HepG2 (cell line): ENCODE results near the gene FAM118B. TPM values are rescaled to one million over a fixed set of nuclear protein-coding genes. Genes with fewer than 3 reads are reported as not detected.
A peak's percentile ranks its signal among the peaks of the same experiment; 100 is the strongest.

ENCODE experiments used
- ATAC-seq: fragments of 200-7000 bp; cut with Tn5 transposase; 3 replicates; pipeline ENCODE4 v1.9.1; 2020; ENCODE audit warnings: mild to moderate bottlenecking, moderate library complexity
- BruUV-seq: library from RNA; stranded (reverse); fragments of 400-500 nt; replicated peaks from 2 replicates; lab custom pipeline; 2021; lab: Mats Ljungman, UMichigan
- CTCF ChIA-PET: fragments of 300-600 bp; formaldehyde crosslinking; extraction: SDS; loops from one replicate; lab custom pipeline; 2021; ENCODE audit warnings: low total read pairs, inconsistent platforms, low intra/inter-chr PET ratio; lab: Yijun Ruan, JAX
- POLR2A ChIA-PET: fragments of 350-600 bp; sonication (Branson Sonifier 250); formaldehyde crosslinking; loops from one replicate; lab custom pipeline; 2020; ENCODE audit warnings: antibody characterized with exemption, inconsistent platforms; lab: Yijun Ruan, JAX
- DNase-seq: peaks from one replicate; pipeline ENCODE4 v3.0.0-alpha.2; 2015; ENCODE audit warnings: low spot score
- FAIRE-seq: peaks from 3 replicates; lab custom pipeline; 2011; peaks lifted over from hg19 to GRCh38; lab: Jason Lieb, UNC
- H2AFZ ChIP-seq: one replicate; pipeline ENCODE4 v1.6.1; 2011; ENCODE audit warnings: low read length, inconsistent platforms
- H3K27ac ChIP-seq: fragments of 300-600 bp; 3 replicates; pipeline ENCODE4 v1.8.0; 2011; ENCODE audit warnings: mixed run types, mild to moderate bottlenecking, mixed read lengths, low read length, inconsistent platforms; ENCODE audit not compliant: insufficient read depth; ENCODE audit errors: extremely low read length
- H3K27me3 ChIP-seq, 2 experiments: fragments of 200-600 bp in 1 of 2; 2 replicates in 1 of 2; 3 replicates in 1 of 2; pipeline versions ENCODE4 v1.6.0 to v1.8.0; 2011; ENCODE audit warnings: low read length in 2 of 2, mild to moderate bottlenecking in 2 of 2, moderate library complexity in 2 of 2, inconsistent platforms in 1 of 2; ENCODE audit not compliant: insufficient read depth in 2 of 2, control insufficient read depth in 1 of 2
- H3K36me3 ChIP-seq, 2 experiments: fragments of 200-600 bp in 1 of 2; replicated peaks in 1 of 2; 2 replicates in 1 of 2; 3 replicates in 1 of 2; pipeline versions ENCODE4 v1.5.1 to v1.8.0; 2011; ENCODE audit warnings: low read length in 2 of 2, inconsistent platforms in 1 of 2; ENCODE audit not compliant: insufficient read depth in 2 of 2, control insufficient read depth in 1 of 2
- H3K4me1 ChIP-seq: 2 replicates; pipeline ENCODE4 v1.5.1; 2012; ENCODE audit warnings: low read length, inconsistent platforms; ENCODE audit not compliant: insufficient read depth
- H3K4me2 ChIP-seq: 2 replicates; pipeline ENCODE4 v1.6.0; 2011; ENCODE audit warnings: low read depth, low read length, inconsistent platforms
- H3K4me3 ChIP-seq, 3 experiments: fragments of 200-600 bp in 1 of 3; sonication (generic), shearing (Covaris generic) in 1 of 3; replicated peaks in 1 of 3; 2 replicates each; pipeline ENCODE4 v1.5.1; 2011 to 2016; ENCODE audit warnings: low read length in 3 of 3, inconsistent platforms in 2 of 3, low read depth in 2 of 3, mild to moderate bottlenecking in 2 of 3, control low read depth in 1 of 3, mixed read lengths in 1 of 3; ENCODE audit not compliant: insufficient read depth in 1 of 3
- H3K79me2 ChIP-seq: one replicate; pipeline ENCODE4 v1.6.1; 2011; ENCODE audit warnings: low read length, inconsistent platforms; ENCODE audit not compliant: insufficient read depth
- H3K9ac ChIP-seq: 2 replicates; pipeline ENCODE4 v1.6.0; 2011; ENCODE audit warnings: mild to moderate bottlenecking, low read depth, low read length, inconsistent platforms; ENCODE audit not compliant: insufficient read depth
- H3K9me3 ChIP-seq: 2 replicates; pipeline ENCODE4 v1.5.1; 2012; ENCODE audit warnings: mild to moderate bottlenecking, low read length
- H4K20me1 ChIP-seq: 2 replicates; pipeline ENCODE4 v1.6.0; 2011; ENCODE audit warnings: inconsistent platforms, mild to moderate bottlenecking, low read length, moderate library complexity; ENCODE audit not compliant: insufficient read depth
- GTF2F1 ChIP-seq: fragments of 150-350 bp; IDR thresholded peaks from 2 replicates; pipeline ENCODE4 v1.6.1; 2014; ENCODE audit warnings: low read length
- IRF9 ChIP-seq: sonication (generic); formaldehyde crosslinking; IDR thresholded peaks from 2 replicates; pipeline ENCODE4 v1.8.0; 2022; ENCODE audit warnings: missing genetic modification reagents, mild to moderate bottlenecking, borderline replicate concordance
- KDM5A ChIP-seq: fragments of 200-600 bp; sonication (generic); IDR thresholded peaks from 2 replicates; pipeline ENCODE4 v1.7.0; 2018; ENCODE audit warnings: antibody characterized with exemption, mild to moderate bottlenecking, low read length, borderline replicate concordance
- KDM5B ChIP-seq: sonication (generic); formaldehyde crosslinking; IDR thresholded peaks from 2 replicates; pipeline ENCODE4 v1.4.0; 2020; ENCODE audit warnings: missing genetic modification reagents, mild to moderate bottlenecking, borderline replicate concordance
- MYPOP ChIP-seq: sonication (generic); formaldehyde crosslinking; IDR thresholded peaks from 2 replicates; pipeline ENCODE4 v1.8.1; 2023; ENCODE audit warnings: mild to moderate bottlenecking, moderate library complexity, missing genetic modification reagents
- POLR2A ChIP-seq, 2 experiments: IDR thresholded peaks; 2 replicates each; pipeline ENCODE4 v1.6.1; 2011; ENCODE audit warnings: low read depth in 2 of 2, low read length in 2 of 2, mild to moderate bottlenecking in 1 of 2, moderate library complexity in 1 of 2; ENCODE audit not compliant: insufficient read depth in 1 of 2
- ZFP36L1 ChIP-seq: sonication (generic); formaldehyde crosslinking; IDR thresholded peaks from 2 replicates; pipeline ENCODE4 v1.8.0; 2022; ENCODE audit warnings: mild to moderate bottlenecking, missing genetic modification reagents, moderate library complexity
- ZNF281 ChIP-seq: sonication (generic); formaldehyde crosslinking; IDR thresholded peaks from 2 replicates; pipeline ENCODE4 v1.4.0; 2020; ENCODE audit warnings: missing genetic modification reagents, borderline replicate concordance
- ZNF549 ChIP-seq: sonication (generic); formaldehyde crosslinking; IDR thresholded peaks from 2 replicates; pipeline ENCODE4 v1.5.0; 2020; ENCODE audit warnings: missing genetic modification reagents
- ZNF614 ChIP-seq: IDR thresholded peaks from 2 replicates; pipeline ENCODE4 v1.6.1; 2018; ENCODE audit warnings: missing biosample characterization, missing genetic modification reagents, inconsistent platforms, borderline replicate concordance
- ZNF747 ChIP-seq: sonication (generic); formaldehyde crosslinking; IDR thresholded peaks from 2 replicates; pipeline ENCODE4 v1.8.1; 2023; ENCODE audit warnings: missing genetic modification reagents, mild to moderate bottlenecking, borderline replicate concordance
- WGBS: methylation state at CpG from one replicate; pipeline ENCODE4 v1.1.6; 2017; ENCODE audit warnings: low lambda C conversion rate; 5-methylcytosine and 5-hydroxymethylcytosine counted together
- in situ Hi-C: cut with HindIII; loops from 2 replicates; pipeline ENCODE4 v1.10.0; 2017; ENCODE audit warnings: low pct_unique_long_range_greater_than_20kb; ENCODE audit not compliant: extremely low pct_ligation_motif_present
- intact Hi-C: fragments of 100-400 bp; cut with micrococcal nuclease; formaldehyde crosslinking; loops from one replicate; pipeline ENCODE4 v1.10.0; 2022; ENCODE audit not compliant: unreplicated experiment
- polyA plus RNA-seq, 8 experiments: library from polyadenylated mRNA; depleted of rRNA in 3 of 8; stranded (reverse) in 7 of 8; unstranded in 1 of 8; fragments of >200 nt; fragmentation: Illumina TruSeq in 4 of 8; extraction: Trizol in 4 of 8; gene quantifications; 2 replicates each; pipeline versions ENCODE4 v1.2.1 to v1.2.3, GENCODE V29; 2011 to 2016; ENCODE audit warnings: low read depth in 4 of 8, missing spikeins in 1 of 8, mixed read lengths in 1 of 8; ENCODE audit not compliant: insufficient read depth in 1 of 8
- total RNA-seq, 5 experiments: library from RNA; depleted of rRNA; stranded (reverse); fragments of >200 nt; fragmentation: Illumina TruSeq; extraction: Trizol; gene quantifications; 2 replicates each; pipeline ENCODE4 v1.2.3, GENCODE V29; 2016; ENCODE audit warnings: low read depth in 1 of 5
- TF ChIP-seq, protein P1 (sequence below): sonication (generic); formaldehyde crosslinking; IDR thresholded peaks from 2 replicates; pipeline ENCODE4 v1.4.0; 2020; ENCODE audit warnings: low read depth, missing genetic modification reagents

Gene FAM118B
- total and polyA plus RNA-seq, 2 of the 13 experiments (the other 11 are each of a cell fraction or from before 2014, with no cell fraction given): 10.2 to 25.7 TPM

DNA sequence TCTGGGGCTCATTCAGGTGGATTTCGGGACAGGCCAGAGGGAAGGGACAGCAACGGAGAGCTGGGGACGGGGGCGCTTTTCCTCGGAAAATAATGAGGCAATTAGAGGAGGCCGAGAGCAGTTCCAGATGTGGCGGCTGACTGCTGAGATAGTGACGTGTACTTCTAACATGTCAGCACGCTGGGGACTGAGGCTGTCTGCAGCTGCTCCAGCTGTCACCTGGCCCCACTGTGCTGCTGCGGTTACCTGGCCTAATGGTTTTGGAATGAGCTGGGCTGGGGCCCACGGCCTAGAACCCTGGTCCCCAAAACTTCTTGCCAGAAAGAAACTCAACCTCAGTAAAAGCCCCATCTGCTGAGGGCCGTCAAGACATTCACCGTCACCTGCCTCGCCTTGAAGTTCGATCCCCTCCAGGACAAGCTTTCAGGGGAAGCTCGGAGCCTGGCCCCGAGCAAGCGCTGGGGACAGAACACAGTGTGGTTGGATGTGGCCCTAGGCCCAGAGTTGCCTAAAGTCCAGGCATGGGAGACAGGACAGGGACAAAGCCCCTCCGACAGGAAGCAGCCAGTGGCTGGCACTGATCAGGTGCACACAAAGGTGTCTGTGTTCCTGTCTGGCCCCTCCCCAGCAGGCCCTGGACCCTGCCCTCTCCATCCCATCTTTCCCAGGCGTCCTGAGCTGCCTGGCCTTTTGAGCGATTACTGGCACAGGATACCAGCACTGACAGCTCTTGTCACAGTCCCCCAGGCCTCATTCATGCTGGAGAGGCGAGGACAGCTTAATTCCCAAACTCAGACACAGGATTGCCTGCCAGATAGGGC is 22.3 kb upstream of the FAM118B start (continued):
- peak; percentile 20; the same call in 1 of the 2 replicates for TF ChIP-seq MYPOP (CRISPR knock-in tag)
- peak; percentile 66 to 71; a peak in 3 of 4 replicates for TF ChIP-seq POLR2A (IDR thresholded peaks at IDR 0.05; ENCODE audit: insufficient read depth in 1 of 2, low read depth in 2 of 2, low read length in 2 of 2)
- TF ChIP-seq ZNF747 (CRISPR knock-in tag): peak; percentile 68; the same call in 1 of the 2 replicates
- no peak for TF ChIP-seq ZNF549
- TF ChIP-seq, protein P1, sequence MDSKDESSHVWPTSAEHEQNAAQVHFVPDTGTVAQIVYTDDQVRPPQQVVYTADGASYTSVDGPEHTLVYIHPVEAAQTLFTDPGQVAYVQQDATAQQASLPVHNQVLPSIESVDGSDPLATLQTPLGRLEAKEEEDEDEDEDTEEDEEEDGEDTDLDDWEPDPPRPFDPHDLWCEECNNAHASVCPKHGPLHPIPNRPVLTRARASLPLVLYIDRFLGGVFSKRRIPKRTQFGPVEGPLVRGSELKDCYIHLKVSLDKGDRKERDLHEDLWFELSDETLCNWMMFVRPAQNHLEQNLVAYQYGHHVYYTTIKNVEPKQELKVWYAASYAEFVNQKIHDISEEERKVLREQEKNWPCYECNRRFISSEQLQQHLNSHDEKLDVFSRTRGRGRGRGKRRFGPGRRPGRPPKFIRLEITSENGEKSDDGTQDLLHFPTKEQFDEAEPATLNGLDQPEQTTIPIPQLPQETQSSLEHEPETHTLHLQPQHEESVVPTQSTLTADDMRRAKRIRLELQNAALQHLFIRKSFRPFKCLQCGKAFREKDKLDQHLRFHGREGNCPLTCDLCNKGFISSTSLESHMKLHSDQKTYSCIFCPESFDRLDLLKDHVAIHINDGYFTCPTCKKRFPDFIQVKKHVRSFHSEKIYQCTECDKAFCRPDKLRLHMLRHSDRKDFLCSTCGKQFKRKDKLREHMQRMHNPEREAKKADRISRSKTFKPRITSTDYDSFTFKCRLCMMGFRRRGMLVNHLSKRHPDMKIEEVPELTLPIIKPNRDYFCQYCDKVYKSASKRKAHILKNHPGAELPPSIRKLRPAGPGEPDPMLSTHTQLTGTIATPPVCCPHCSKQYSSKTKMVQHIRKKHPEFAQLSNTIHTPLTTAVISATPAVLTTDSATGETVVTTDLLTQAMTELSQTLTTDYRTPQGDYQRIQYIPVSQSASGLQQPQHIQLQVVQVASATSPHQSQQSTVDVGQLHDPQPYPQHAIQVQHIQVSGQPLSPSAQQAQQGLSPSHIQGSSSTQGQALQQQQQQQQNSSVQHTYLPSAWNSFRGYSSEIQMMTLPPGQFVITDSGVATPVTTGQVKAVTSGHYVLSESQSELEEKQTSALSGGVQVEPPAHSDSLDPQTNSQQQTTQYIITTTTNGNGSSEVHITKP (CRISPR knock-in tag): peak; percentile 36; the same call in 1 of the 2 replicates
- TF ChIP-seq, all 625 proteins: peak for 212

GRCh38 chr11:126190792-126191191 is 20.8 kb upstream of the FAM118B start:
- WGBS: 98% methylated on average over 9 of the region's 14 CpGs
- POLR2A ChIA-PET: interaction anchor here (1.4 to 7.7 kb wide), 2 partner anchors 43 to 130 kb away, joined by 4 to 87 read pairs; no protein-coding TSS in a partner anchor
- no peak for ATAC-seq
- no peak for TF ChIP-seq KDM5B
- TF ChIP-seq ZNF281 (CRISPR knock-in tag): no peak
- no peak for TF ChIP-seq ZFP36L1 (CRISPR knock-in tag)
- no peak for TF ChIP-seq GTF2F1
- TF ChIP-seq IRF9: no peak
- TF ChIP-seq ZNF614: no peak
- TF ChIP-seq KDM5A: no peak

More at GRCh38 chr11:126190792-126191191, 20.8 kb upstream of the FAM118B start:
- no peaks in the 10 kb centered on the region for H3K9me3 ChIP-seq
- no peak overlapping the region for H2AFZ ChIP-seq
- intact Hi-C loops: no loop called here
- H3K27ac ChIP-seq: peak overlapping the region; percentile 81
- no peak overlapping the region for H3K4me2 ChIP-seq
- no peak overlapping the region for H3K4me3 ChIP-seq
- in situ Hi-C loops: loop anchor here (10.0 kb wide), 1 partner anchor 126 kb away; the partner anchor contains the start of gene CDON
- no peak for DNase-seq
- H3K79me2 ChIP-seq: no peaks in the 10 kb centered on the region
- no peak overlapping the region for H3K9ac ChIP-seq
- BruUV-seq: no TSS peak
- peaks cover 84% of the 10 kb centered on the region for H3K4me1 ChIP-seq
- CTCF ChIA-PET: no interaction called here
- FAIRE-seq: no peak
- H4K20me1 ChIP-seq: no peaks in the 10 kb centered on the region
- H3K36me3 ChIP-seq: peaks cover 2 to 19% of the 10 kb centered on the region in 2 experiments; a peak in 3 of 5 replicates
- H3K27me3 ChIP-seq: no peaks in the 10 kb centered on the region
